DMS153 (cell line): ENCODE measurements around the gene GREM2.

Source experiments
- DNase-seq: peaks from one replicate; lab custom pipeline; 2025; lab: John Stamatoyannopoulos, UW

GREM2 gene

GRCh38 chr1:240562111-240562590, 49.8 kb downstream of the GREM2 start:
- no peak for DNase-seq

DNA sequence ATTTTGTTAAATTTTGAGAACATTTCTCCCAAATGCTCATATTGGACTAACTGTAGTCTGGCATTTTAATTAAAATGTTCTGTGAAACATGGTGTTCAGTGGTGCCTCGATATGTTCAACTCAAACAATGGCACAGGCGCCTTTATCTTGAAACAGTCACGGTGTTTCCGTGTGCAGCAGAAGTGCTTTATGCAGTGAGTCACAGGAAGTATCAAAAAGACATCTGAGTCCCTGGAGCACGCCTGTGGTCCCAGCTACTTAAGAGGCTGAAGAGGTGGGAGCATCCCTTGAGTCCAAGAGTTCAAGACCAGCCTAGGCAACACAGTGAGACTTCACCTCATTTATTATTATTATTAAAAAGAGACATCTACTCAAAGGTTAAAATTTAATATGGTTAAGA, 52.2 kb downstream of the GREM2 start:
- no peak for DNase-seq

DNA sequence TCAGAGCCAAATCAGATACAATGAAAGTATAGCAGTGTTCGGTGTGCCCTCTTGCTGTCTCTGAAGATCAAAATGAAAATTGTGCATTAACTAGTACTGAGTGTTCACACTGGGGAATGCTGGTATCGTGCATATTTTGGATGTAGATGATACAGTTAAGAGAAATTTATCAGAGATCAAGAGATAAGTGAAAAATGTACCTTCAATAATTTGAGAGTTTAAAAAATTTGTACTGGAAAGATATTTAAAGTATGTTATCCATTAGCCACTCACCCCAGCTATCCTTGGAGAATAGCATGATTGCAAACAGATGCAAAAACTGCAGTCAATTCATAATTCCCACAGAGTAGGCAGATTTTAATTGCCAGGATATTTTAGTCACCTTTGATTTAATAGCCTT, 56.4 kb downstream of the GREM2 start:
- DNase-seq, result no peak

DNA sequence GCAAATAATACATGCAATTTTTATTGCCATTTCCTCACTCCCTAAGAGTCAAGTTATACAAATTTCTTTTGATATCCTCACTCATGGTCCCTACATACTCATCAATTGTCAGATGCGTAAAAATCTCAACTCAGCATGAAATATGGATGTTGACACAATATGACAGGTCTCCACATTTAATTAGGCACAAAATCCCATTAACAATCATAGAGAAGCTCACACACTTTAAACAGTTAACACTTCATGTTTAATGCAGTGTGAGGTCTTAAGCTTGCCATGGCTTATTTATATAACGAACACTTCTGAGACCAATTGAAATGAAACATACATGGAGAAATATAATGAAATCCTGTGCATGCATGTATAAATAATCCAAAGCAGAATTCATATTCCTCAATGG, 58.6 kb downstream of the GREM2 start:
- no peak for DNase-seq

DNA sequence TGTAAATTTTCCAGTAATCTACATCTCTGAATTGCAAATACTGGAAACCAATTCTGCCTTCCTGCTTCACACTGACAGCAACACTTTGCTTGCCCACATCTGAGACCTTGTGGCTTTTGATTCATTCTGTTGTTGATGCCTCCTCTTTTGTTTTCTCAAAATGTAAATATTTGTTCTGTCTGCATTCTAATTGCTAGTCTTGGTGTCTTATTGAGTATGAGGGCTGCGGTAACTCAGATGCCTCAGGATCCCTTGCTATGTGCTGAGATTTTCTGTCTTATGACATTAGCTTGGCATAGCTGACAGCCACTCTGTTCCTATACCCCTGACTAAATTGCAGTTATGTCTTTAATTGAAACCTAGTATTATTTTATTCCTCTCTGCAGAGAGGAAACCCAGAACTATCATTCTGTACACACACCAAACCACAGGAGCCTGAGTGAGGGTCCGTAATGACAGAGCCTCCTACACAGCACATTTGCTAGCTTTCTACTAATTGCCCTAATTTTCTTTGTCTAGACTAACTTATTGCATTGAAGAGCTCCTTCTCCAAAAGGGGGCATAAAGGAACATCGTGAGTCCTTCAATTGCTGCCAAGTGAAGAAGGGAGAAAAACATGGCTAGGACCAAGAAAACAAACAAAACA, 72.1 kb downstream of the GREM2 start:
- no peak for DNase-seq

GRCh38 chr1:240538776-240539430, 73.1 kb downstream of the GREM2 start:
- DNase-seq, result no peak

- DNase-seq, result no peak
These were observed 78.7 kb downstream of the GREM2 start for GRCh38 chr1:240533154-240533780.

DNA sequence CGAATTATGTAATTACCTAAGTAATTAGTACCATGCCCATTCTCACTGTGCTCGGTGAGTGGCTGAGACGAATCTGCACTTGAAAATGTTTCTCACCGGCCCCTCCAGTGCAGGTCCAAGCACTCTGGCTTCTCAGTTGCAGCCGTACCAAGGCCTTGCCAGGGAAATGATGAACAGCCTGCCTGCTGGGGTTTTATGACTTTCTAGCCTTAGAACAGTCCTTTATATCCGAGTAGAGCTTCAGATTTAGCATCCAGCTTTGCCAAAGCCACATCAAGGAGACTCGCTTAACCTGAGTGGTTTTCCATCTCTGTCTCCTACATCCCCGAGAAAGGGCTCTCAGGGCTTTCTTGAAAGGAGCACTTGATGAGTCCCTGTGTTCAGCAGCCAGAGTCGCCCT, 83.4 kb downstream of the GREM2 start:
- DNase-seq, result no peak

- DNase-seq, result no peak
These were observed 84.9 kb downstream of the GREM2 start for GRCh38 chr1:240527086-240527485.

DNA sequence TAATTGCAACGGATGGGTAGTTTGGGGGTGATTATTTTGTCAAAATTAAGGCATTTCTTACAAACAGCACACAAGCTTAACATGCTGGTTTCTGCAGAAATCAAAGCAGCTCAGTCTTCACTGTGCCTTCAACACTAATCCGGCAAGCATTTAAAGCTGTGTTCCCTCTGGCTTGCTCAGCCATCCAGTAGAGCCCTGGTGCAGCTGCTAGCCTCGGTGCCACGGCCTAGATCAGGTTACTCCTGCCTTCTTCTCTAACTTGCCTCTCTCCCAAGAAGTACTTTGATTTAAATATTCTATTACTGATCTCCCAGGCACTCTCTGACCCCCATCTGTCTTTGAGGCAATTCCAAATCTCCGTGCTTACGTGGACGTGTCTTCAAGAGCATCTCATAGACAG, 85.6 kb downstream of the GREM2 start:
- no peak for DNase-seq

GRCh38 chr1:240524356-240525069, 87.4 kb downstream of the GREM2 start:
- no peak for DNase-seq

DNA sequence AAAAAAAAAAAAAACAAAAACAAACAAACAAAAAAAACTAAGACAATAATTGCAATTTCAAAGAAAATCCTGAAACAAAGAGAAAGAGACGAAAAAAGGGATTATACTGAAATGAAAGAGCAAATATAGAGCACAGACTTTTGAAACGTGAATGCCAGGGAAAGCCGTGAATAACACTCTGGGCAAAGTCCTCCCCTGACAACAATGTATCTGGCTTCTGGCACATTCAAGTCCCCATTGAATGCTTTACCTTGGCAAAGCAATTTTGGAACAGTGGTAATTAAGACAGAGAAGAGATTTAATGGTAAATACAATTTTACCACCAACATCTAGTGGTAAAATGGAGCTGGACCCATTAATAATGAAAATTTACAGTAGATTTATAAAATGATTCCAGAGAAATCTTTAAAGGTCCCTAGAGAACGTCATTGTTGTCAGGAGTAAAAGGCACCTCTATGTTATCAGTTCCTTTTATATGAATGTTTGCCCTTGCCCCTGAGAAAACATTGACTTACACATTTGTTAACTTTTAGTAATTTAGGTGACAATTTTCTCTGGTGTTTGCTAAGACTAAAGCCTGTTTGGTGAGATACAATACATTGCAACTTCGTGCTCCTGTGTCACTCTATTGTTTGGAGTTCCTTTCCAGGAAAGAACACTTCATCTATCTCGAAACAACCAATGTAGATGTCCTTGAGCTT, 89.7 kb downstream of the GREM2 start:
- peak; percentile 41 for DNase-seq

GRCh38 chr1:240517891-240518290, 94.1 kb downstream of the GREM2 start:
- no peak for DNase-seq

DNA sequence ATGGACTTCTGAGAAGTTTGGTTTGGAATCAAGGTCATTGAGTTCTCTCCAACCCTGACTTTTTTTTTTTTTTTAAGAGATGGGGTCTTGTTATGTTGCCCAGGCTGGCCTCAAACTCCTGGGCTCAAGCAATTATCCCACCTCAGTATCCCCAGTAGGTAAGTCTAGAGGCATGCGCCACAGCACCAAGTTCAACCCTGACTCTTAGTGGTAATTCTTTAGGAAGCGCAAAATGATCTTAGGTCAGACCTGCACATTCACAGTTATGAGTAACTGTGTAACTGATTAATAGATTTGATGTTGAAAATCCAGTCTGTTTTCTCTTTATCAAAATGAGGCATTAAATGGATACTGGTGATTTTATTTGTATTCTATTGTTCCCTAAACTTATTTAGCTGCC, 95.9 kb downstream of the GREM2 start:
- DNase-seq, result no peak

DNA sequence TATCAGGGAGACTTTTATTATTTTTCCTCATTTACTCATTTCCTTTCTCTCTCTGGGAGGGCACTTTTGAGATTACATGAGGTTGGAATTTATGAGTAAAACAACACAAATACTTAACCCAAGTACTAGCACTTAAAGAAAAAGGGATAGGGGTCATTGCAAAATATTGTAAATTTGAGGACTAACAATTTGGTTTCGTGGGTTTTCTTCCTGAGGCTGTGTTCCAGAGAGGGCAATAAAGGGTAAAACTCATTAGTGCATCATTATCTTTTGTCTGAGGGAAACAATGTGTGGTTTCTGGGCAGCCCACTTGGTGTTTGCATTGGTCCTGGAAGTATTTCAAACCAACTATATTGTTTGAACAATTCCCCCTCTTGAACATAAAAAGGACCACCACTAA, 96.5 kb downstream of the GREM2 start:
- no peak for DNase-seq

- no peak for DNase-seq
These were observed 100.2 kb downstream of the GREM2 start for GRCh38 chr1:240511789-240512188.

GRCh38 chr1:240508950-240509349, 103.0 kb downstream of the GREM2 start:
- no peak for DNase-seq

GRCh38 chr1:240508201-240508600, 103.8 kb downstream of the GREM2 start:
- no peak for DNase-seq

- no peak for DNase-seq
These were observed 105.8 kb downstream of the GREM2 start for GRCh38 chr1:240506176-240506575.

DNA sequence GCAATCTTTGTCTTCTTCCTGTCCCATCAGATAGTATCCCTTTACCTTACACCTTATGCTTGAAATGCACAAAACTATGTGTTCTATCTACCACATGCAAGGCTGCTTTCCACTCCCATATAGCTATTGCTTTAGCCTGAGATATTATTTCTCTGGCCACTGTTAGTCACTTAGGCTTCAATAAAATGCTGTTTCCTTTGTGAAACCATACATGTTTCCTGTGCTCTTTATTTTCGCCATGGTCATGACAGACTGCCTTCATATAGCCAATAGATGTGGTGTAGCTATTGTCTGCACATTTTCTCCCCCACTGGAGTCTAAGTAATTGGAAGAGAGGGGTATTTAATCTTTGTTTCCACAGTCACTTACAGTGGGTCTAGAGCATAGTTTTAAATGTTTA, 108.4 kb downstream of the GREM2 start:
- DNase-seq, result no peak

GRCh38 chr1:240503036-240503435, 108.9 kb downstream of the GREM2 start:
- no peak for DNase-seq

- no peak for DNase-seq
These were observed 110.8 kb downstream of the GREM2 start for GRCh38 chr1:240501115-240501514.
